Activated CD8-positive, alpha-beta memory T cell treated with anti-CD3 and anti-CD28 coated beads, Interleukin-2, amount 10 ng/mL, durations not matched to agents 7 days and 5 days (primary cell): ENCODE data around the gene NACC2. TPM values are rescaled to one million over a fixed set of nuclear protein-coding genes. Genes with fewer than 3 reads are reported as not detected.

Experiments used
- ATAC-seq: fragments of 150-1000 bp; cut with Tn5 transposase; one replicate; pipeline ENCODE4 v1.10.0; 2021; ENCODE audit warnings: moderate library complexity
- CTCF ChIA-PET: fragments of 350-600 bp; sonication (Branson Sonifier 250); formaldehyde crosslinking; loops from one replicate; lab custom pipeline; 2021; ENCODE audit warnings: antibody characterized with exemption; lab: Charles Lee
- DNase-seq: peaks from one replicate; pipeline ENCODE4 v3.0.0-alpha.2; 2020
- H3K27ac Mint-ChIP-seq: one replicate; pipeline ENCODE4 v1.8.0; 2021; ENCODE audit warnings: mild to moderate bottlenecking, mixed read lengths
- H3K27me3 Mint-ChIP-seq: one replicate; pipeline ENCODE4 v1.8.0; 2021; ENCODE audit warnings: mixed read lengths
- H3K36me3 Mint-ChIP-seq: one replicate; pipeline ENCODE4 v1.8.0; 2021; ENCODE audit warnings: mild to moderate bottlenecking, mixed read lengths
- H3K4me1 Mint-ChIP-seq: one replicate; pipeline ENCODE4 v1.8.0; 2021; ENCODE audit warnings: mixed read lengths
- H3K4me3 Mint-ChIP-seq: one replicate; pipeline ENCODE4 v1.8.0; 2021; ENCODE audit warnings: mild to moderate bottlenecking, moderate library complexity, mixed read lengths
- H3K9me3 Mint-ChIP-seq: one replicate; pipeline ENCODE4 v1.8.0; 2022; ENCODE audit warnings: low read depth, mixed read lengths
- total RNA-seq, 2 experiments: library from RNA; stranded (reverse); gene quantifications; one replicate each; pipeline ENCODE4 v1.2.3, GENCODE V29; 2021

NACC2 gene
- total RNA-seq, 2 experiments from 2014 or later = 6.3 to 9.7 TPM

DNA sequence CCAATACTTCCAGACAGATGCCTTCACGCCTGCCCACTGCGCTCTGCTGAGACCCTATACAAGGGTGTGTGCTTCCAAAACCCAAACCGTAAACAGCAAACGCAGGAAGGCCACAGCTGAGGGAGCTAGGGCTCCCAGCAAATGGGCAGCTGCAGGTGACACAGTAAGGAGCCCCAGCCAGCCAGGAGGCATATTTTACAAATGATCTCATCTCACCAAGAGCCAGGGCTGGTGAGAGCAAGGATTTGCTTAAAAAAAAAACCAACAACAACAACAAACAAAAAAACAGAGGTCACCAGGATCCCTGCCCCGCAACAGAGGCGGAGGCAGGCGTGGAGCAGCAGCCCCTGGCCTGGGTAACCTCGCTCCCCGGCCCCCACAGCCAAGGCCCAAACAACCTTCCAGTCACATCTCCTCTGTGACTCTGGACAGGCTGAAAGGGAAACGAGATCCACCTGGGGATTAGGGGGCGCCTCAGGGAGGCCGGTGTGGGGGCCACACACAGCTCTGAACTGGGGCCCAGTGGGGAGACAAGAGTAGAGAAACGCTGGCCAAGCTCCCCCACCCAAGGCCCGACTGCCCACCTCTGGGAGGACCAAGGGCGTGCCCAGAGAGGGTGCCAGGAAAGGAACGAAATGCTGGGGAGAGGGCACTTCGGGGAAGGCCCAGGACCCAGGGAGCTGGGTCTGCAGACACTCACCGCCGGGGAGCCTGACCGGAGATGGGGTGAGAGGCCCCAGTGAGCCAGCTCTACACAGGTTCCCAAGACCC, 3.3 kb downstream of the NACC2 start:
- DNase-seq = no peak
- no peaks in the 10 kb centered on the region for H3K27me3 Mint-ChIP-seq
- H3K9me3 Mint-ChIP-seq = no peaks in the 10 kb centered on the region
- H3K27ac Mint-ChIP-seq = no peak overlapping the region
- H3K36me3 Mint-ChIP-seq = no peaks in the 10 kb centered on the region
- H3K4me3 Mint-ChIP-seq = no peak overlapping the region
- CTCF ChIA-PET = interaction anchor here (1.4 to 4.4 kb wide), 3 partner anchors 15 to 31 kb away, joined by 4 to 47 read pairs (median 12); no protein-coding TSS in a partner anchor
- H3K4me1 Mint-ChIP-seq = peaks cover 12% of the 10 kb centered on the region
- ATAC-seq = no peak

DNA sequence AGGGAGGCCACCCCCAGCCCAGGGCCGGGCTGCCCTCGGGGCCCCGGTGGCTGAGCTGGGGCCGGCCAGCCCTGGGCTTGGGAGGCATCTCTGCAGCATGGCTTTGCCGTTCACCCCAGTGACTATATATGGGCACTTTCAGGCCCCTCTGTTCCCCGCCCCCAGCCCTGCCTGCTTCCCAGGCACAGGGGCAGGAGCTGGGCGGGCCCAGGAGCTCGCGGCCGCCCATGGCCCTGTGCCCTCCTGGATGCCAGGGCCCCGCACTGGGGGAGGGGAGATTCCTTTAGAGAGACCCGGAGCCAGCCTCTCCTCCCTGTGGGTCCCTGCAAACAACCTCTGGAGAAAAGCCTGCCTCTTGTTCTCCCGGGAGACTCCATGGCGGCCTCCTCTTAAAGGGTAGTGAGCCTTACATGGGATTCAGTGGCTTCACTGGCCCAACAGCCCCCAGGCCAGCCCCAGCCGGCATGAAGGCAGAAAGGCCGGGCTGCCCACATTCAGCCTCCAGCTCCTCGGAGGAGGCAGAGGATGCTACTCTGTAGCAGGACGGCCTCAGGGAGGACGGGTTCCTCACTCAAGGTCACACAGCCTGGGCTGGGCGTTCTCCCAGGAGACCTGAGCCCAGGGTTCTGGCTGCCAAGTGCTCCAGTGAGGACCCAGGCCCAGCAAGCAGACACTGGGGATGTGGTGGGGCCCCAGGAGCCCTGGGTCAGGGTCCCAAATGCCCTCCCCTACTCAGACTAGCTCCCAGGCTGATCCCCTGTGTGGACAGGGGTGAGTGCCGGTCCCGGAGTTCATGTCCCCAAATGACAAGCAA, 4.1 kb downstream of the NACC2 start:
- H3K27me3 Mint-ChIP-seq = no peaks in the 10 kb centered on the region
- CTCF ChIA-PET = interaction anchor here (1.4 to 4.4 kb wide), 7 partner anchors 10 to 124 kb away, joined by 4 to 47 read pairs (median 9); partner anchors contain the start of gene TMEM250
- H3K27ac Mint-ChIP-seq = no peak overlapping the region
- H3K36me3 Mint-ChIP-seq = no peaks in the 10 kb centered on the region
- ATAC-seq (no peak), DNase-seq (no peak)
- H3K4me3 Mint-ChIP-seq = no peak overlapping the region
- H3K9me3 Mint-ChIP-seq = no peaks in the 10 kb centered on the region
- peaks cover 13% of the 10 kb centered on the region for H3K4me1 Mint-ChIP-seq

DNA sequence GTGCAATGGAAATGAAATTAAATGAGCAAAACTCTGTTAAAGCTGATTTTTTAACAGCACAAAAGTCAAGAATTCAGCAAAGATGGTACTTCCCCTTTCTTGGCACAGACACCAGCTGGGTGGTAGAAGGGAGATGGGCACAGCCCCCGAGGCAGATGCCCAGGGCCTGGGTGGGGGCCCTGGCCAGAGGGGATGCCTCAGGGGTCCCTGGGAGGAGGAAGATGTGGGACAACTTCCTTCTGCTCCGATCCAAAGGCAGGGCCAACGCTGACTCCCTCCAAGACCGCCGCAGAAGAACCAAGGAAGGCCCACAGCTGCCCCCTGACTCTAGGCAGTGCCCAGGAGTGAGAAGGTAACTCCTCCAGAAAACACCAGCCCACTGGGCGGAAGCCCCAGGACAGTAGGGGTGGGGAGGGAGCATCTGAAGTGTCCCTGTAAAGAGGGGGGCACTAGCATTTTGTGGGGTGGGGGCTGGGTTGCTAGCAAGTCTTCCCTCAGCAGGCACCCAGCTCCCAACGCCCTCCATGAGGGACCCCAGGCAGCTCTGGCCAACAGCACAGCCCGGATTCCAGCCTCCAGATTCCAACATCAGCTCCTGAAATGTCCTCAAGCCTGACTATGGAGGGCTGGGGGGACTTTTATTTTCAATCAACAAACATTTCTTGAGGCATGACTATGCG, 4.9 kb downstream of the NACC2 start:
- peaks cover 13% of the 10 kb centered on the region for H3K4me1 Mint-ChIP-seq
- no peaks in the 10 kb centered on the region for H3K36me3 Mint-ChIP-seq
- no peak overlapping the region for H3K4me3 Mint-ChIP-seq
- ATAC-seq (no peak), DNase-seq (no peak)
- H3K9me3 Mint-ChIP-seq = no peaks in the 10 kb centered on the region
- H3K27ac Mint-ChIP-seq = no peak overlapping the region
- CTCF ChIA-PET = interaction anchor here (0.8 to 4.4 kb wide), 13 partner anchors 11 to 174 kb away, joined by 3 to 47 read pairs (median 8); partner anchors contain the start of gene TMEM250
- H3K27me3 Mint-ChIP-seq = no peaks in the 10 kb centered on the region

DNA sequence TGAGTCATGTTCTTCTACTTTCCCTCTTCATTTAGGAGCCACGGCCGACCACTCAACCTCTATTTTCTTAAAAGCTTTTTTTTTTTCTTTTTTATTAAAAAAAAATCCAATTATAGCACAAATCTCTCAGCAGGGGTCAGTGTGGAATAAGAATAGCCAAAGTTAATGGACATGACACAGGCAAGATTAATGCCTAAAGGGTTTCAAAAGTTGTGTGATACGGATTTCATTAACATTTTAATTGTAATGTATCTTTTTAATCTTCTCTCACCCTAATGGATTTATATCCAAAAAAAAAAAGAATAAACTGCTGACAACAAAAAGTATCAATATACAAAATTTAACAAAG, 5.4 kb downstream of the NACC2 start:
- Mint-ChIP-seq H3K27ac (no peak overlapping the region), H3K4me1 (peaks cover 14% of the 10 kb centered on the region), H3K4me3 (no peak overlapping the region), H3K27me3 (no peaks in the 10 kb centered on the region), H3K36me3 (no peaks in the 10 kb centered on the region), H3K9me3 (no peaks in the 10 kb centered on the region)
- DNase-seq = no peak
- ATAC-seq = no peak
- CTCF ChIA-PET = interaction anchor here (0.6 to 4.4 kb wide), 17 partner anchors 10 to 207 kb away, joined by 3 to 47 read pairs (median 7); partner anchors contain the start of gene TMEM250

DNA sequence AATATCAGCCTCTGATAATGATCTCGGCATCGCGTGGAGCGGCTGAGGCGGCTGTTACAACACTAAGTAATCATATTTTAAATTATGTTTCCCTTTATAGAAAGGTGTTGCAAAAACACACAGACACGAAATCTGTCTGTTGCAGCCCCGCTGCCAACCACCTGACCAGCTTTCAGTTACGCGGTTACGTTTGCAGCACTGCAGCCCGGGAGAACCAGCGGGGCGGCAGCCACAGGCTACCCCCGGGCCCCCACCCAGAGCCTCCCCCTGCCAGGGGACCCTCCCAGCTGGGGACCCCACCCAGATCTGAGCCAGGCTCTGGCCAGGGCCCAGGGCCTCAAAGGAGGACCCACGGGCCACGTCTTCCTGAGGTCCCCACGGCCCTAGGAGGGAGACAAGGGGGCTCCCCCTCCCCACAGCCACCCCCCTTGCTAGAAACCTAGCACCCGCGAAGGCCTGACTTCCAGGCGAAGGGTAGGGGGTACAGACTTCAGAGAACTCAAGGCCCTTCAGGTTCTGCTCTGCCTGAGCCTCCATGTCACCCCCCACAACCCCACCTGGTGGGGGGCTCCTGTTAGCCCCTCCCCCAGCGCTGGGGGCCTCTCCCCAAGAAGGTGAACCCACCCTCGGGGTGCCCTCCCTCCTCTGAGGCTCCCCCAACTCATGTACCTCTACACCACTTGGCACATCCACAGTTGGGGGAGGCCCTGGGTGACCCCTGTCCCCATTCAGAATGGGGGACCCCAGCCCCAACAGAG, 6.0 kb downstream of the NACC2 start:
- no peaks in the 10 kb centered on the region for H3K9me3 Mint-ChIP-seq
- no peaks in the 10 kb centered on the region for H3K36me3 Mint-ChIP-seq
- DNase-seq (no peak), ATAC-seq (no peak)
- H3K4me1 Mint-ChIP-seq = peaks cover 19% of the 10 kb centered on the region
- CTCF ChIA-PET = interaction anchor here (0.6 to 4.4 kb wide), 17 partner anchors 10 to 208 kb away, joined by 3 to 47 read pairs (median 7); partner anchors contain the start of genes TMEM250 and UBAC1
- H3K4me3 Mint-ChIP-seq = no peak overlapping the region
- no peaks in the 10 kb centered on the region for H3K27me3 Mint-ChIP-seq
- no peak overlapping the region for H3K27ac Mint-ChIP-seq

DNA sequence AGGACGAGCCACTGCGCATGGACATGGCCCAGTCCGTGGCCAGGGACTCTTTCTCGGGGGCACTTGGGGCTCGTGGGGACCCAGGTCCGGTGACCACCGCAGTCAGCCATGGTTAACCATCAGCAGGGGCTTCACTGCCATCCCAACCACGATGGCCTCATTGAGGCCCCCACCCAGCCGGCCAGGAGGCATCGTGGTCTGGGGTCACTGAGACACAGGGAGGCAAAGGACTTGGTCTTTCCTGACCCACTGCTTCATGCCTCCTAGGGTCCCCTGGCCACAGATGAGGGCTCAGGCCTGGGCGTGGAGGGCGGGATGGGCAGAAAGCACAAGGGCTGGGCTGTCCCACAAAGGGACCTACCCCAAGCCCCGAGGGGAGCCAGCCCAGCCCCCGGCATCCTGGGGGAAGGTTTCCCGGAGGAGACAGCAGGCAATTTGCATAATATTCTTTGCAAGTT, 6.6 kb downstream of the NACC2 start:
- Mint-ChIP-seq H3K36me3 (no peaks in the 10 kb centered on the region), H3K4me1 (peaks cover 16% of the 10 kb centered on the region), H3K27ac (no peak overlapping the region), H3K27me3 (no peaks in the 10 kb centered on the region), H3K9me3 (no peaks in the 10 kb centered on the region), H3K4me3 (no peak overlapping the region)
- ATAC-seq (no peak), DNase-seq (no peak)
- CTCF ChIA-PET = interaction anchor here (1.2 to 4.4 kb wide), 6 partner anchors 9 to 127 kb away, joined by 3 to 47 read pairs (median 10); partner anchors contain the start of genes TMEM250 and UBAC1

DNA sequence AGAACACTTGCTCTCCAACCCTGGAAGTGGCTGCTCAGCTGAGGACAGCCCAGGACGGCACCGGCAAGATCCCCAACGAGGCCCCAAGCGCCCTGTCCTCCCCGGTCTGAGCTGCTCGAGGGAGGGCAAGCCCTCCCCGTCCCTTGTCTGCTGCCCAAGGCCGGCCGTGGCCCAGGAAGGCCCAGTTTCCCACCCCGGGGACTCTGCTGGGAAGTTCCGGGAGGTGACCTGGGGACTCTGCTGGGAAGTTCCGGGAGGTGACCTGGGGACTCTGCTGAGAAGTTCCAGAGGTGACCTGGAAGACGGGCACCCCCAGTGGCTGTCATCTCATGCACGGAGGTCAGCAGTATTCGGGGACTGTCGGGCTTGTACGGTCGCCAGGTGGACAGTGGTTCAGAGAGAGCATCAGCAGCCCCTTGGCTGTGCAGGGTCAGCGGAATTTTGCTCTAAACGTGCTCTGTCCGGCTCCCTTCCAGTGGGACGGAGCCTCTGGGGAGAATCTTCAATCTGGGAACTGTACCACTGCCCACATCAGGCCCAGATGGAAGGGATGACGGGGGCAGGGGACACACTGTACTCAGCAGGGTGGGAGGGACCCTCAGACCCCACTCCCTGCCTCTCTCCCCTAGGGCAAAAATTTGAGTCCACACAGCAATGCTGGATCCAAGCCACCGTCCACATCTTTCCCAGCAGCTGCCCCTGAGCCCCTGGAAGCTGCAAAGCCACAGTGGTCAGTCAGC, 7.2 kb downstream of the NACC2 start:
- no peak overlapping the region for H3K27ac Mint-ChIP-seq
- no peaks in the 10 kb centered on the region for H3K9me3 Mint-ChIP-seq
- CTCF ChIA-PET = interaction anchor here (1.2 to 4.4 kb wide), 3 partner anchors 9 to 127 kb away, joined by 3 to 47 read pairs (median 4); partner anchors contain the start of gene UBAC1
- H3K4me1 Mint-ChIP-seq = peaks cover 15% of the 10 kb centered on the region
- H3K4me3 Mint-ChIP-seq = no peak overlapping the region
- no peak for ATAC-seq
- H3K36me3 Mint-ChIP-seq = no peaks in the 10 kb centered on the region
- no peak for DNase-seq
- H3K27me3 Mint-ChIP-seq = no peaks in the 10 kb centered on the region

DNA sequence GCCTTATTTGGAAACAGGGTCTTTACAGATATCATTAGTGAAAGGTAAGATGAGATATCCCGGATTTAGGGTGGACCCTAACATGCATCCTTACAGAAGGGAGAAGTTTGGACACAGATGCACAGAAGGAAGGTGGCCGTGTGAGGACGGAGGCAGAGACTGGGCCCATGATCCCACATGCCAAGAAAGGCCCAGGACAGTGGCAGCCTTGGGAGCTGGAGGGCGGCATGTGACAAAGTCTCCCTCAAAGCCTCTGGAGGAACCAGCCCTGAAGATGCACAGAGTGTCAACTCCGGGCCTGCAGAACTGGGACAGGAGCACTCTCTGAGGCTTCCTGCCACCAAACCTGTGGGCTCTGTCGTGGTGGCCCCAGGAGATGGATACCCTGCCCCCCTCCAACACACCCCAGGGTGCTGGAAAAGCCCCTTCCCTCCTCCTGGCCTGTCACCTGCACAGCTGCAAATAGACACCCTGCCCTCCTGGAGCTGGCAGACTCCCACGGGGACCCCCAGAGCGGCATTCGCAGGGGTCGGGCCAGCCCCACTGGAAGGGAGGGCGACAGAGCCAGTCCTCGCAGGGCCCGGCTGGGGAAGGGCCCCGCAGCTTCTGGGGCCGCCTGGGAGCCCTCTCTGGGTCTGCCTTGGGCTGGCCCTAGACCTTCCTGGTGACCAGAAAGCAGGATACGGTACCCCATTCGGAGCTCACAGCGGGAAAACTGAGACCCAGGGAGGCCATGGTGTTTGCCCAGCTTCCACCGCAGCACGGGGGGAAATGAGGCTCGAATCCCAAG, 7.9 kb downstream of the NACC2 start:
- no peak overlapping the region for H3K27ac Mint-ChIP-seq
- H3K27me3 Mint-ChIP-seq = no peaks in the 10 kb centered on the region
- H3K36me3 Mint-ChIP-seq = no peaks in the 10 kb centered on the region
- H3K9me3 Mint-ChIP-seq = no peaks in the 10 kb centered on the region
- CTCF ChIA-PET = no interaction called here
- H3K4me1 Mint-ChIP-seq = peaks cover 14% of the 10 kb centered on the region
- H3K4me3 Mint-ChIP-seq = no peak overlapping the region
- no peak for DNase-seq
- no peak for ATAC-seq

DNA sequence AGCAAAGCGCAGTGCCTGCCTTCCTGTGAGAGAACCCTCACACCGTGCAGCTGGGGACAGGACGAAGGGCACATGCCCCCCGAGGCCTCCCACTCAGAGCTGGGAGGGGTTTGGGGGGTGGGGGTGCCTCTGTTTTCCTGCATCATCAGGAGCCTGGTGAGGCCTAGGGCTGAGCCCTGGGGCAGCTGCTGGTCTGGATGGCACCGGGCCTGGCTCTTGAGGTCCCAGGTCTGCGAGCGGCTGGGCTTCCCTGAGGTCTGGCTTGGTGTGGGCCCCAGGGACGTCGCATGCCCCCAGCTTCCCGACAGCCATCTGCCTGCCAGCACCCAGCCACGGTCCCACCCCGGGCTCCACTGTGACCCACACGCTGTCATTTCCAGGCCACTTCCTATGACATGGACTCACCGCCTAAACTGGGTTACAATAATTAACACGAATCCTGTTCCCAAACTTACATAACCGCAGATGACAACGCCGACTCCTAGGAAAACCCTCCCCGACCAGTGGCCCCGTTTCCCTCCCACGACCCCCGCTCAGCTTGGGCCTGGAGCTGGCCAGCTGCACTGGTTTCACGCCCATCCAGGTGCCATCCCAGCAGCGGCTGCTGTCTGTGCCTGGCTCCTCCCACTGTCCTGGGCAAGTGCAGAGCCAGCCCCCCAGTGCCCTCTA, 8.7 kb downstream of the NACC2 start:
- no peaks in the 10 kb centered on the region for H3K27me3 Mint-ChIP-seq
- H3K4me1 Mint-ChIP-seq = peaks cover 14% of the 10 kb centered on the region

DNA sequence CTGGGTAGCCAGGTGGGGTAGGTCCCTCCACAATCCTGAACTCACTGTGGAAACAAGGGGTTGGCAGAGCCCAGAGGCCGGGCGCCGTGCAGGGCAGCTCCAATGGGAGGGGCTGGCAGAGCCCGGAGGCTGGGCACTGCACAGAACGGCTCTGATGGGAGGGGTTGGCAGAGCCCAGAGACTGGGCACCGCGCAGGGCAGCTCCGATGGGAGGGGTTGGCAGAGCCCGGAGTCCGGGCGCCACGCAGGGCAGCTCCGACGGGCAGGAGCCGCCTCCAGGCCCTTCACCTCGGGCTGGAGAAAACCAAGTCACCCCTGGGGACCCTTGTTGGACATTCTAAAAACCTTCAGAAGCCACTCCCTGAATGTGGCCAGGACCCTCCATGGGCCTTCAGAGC, 9.3 kb downstream of the NACC2 start:
- Mint-ChIP-seq H3K27me3 (no peaks in the 10 kb centered on the region), H3K4me1 (peaks cover 14% of the 10 kb centered on the region), H3K9me3 (no peaks in the 10 kb centered on the region), H3K4me3 (no peak overlapping the region), H3K27ac (no peak overlapping the region), H3K36me3 (no peaks in the 10 kb centered on the region)
- CTCF ChIA-PET = no interaction called here
- ATAC-seq = no peak
- no peak for DNase-seq

More for the DNA sequence above, 8.7 kb downstream of the NACC2 start:
- no peak for ATAC-seq
- H3K27ac Mint-ChIP-seq = no peak overlapping the region
- H3K36me3 Mint-ChIP-seq = no peaks in the 10 kb centered on the region
- no peak for DNase-seq
- CTCF ChIA-PET = no interaction called here
- no peaks in the 10 kb centered on the region for H3K9me3 Mint-ChIP-seq
- H3K4me3 Mint-ChIP-seq = no peak overlapping the region
